ENCODE results near the gene SH3BP5. TPM values are rescaled to one million over a fixed set of nuclear protein-coding genes. Genes with fewer than 3 reads are reported as not detected.

SH3BP5 gene
- total RNA-seq, 2 donors from 2014 or later: 47.2 to 82.4 TPM

DNA sequence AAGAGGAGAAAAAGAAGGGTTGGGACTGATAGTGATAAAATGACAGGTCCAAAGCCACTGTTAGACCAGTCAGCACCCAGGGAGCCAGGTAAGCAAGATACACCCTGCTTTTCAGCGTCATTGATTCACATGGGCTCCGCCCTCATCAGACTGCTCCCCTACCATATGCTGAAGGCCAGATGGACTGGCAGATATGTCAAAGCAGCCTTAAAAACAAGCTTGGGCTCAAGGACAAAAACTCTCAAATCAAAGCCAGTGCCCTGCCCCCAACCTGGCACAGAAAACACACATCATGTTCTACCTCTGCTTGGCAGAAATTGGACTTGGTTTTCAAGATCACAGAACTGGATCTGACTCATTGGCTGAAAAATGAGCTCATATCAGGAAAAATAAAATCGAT is 33.4 kb downstream of the SH3BP5 start:
- no peak for DNase-seq (ENCODE audit: low spot score)

DNA sequence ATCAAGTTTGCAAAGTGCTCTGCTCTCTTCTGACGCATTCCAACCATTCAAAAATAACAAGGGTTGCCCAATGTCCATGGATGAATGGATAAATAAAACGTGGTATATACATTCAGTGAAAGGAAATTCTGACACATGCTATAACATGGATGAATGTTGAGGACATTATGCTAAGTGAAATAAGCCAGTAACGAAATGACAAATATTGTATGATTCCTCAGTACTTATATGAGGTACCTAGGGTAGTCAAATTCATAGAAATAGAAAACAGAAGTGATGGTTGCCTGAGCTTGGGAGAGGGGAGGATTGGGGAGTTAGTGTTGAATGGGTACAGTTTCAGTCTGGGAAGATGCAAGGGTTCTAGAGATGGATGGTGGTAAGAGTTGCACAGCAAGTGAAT is 33.9 kb downstream of the SH3BP5 start:
- no peaks in the 10 kb centered on the region for H3K36me3 ChIP-seq
- no peak overlapping the region for H3K4me3 ChIP-seq
- TF ChIP-seq, protein P1, sequence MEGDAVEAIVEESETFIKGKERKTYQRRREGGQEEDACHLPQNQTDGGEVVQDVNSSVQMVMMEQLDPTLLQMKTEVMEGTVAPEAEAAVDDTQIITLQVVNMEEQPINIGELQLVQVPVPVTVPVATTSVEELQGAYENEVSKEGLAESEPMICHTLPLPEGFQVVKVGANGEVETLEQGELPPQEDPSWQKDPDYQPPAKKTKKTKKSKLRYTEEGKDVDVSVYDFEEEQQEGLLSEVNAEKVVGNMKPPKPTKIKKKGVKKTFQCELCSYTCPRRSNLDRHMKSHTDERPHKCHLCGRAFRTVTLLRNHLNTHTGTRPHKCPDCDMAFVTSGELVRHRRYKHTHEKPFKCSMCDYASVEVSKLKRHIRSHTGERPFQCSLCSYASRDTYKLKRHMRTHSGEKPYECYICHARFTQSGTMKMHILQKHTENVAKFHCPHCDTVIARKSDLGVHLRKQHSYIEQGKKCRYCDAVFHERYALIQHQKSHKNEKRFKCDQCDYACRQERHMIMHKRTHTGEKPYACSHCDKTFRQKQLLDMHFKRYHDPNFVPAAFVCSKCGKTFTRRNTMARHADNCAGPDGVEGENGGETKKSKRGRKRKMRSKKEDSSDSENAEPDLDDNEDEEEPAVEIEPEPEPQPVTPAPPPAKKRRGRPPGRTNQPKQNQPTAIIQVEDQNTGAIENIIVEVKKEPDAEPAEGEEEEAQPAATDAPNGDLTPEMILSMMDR (IDR thresholded peaks at IDR 0.05): no peak
- DNase-seq (ENCODE audit: low spot score) (no peak), ATAC-seq (ENCODE audit: insufficient number of reproducible peaks, low FRiP score, low read depth) (no peak)
- H3K4me1 ChIP-seq (ENCODE audit: control insufficient read depth in 1 of 2, low read depth in 2 of 2): peaks cover 15 to 52% of the 10 kb centered on the region in 2 donors
- peak overlapping the region in 1 of 2 donors; percentile 27 for H3K27ac ChIP-seq
- no peaks in the 10 kb centered on the region for H3K27me3 ChIP-seq (replicated peaks; ENCODE audit: insufficient read depth)
- H3K9me3 ChIP-seq: no peaks in the 10 kb centered on the region

More for the DNA sequence above, 33.4 kb downstream of the SH3BP5 start:
- ATAC-seq (ENCODE audit: insufficient number of reproducible peaks, low FRiP score, low read depth): no peak
- H3K27ac ChIP-seq: peak overlapping the region in 1 of 2 donors; percentile 27
- TF ChIP-seq, protein P1 (IDR thresholded peaks at IDR 0.05): no peak
- H3K27me3 ChIP-seq (replicated peaks; ENCODE audit: insufficient read depth): no peaks in the 10 kb centered on the region
- no peaks in the 10 kb centered on the region for H3K36me3 ChIP-seq
- no peak overlapping the region for H3K4me3 ChIP-seq
- H3K9me3 ChIP-seq: no peaks in the 10 kb centered on the region
- H3K4me1 ChIP-seq (ENCODE audit: control insufficient read depth in 1 of 2, low read depth in 2 of 2): peaks cover 14 to 48% of the 10 kb centered on the region in 2 donors

DNA sequence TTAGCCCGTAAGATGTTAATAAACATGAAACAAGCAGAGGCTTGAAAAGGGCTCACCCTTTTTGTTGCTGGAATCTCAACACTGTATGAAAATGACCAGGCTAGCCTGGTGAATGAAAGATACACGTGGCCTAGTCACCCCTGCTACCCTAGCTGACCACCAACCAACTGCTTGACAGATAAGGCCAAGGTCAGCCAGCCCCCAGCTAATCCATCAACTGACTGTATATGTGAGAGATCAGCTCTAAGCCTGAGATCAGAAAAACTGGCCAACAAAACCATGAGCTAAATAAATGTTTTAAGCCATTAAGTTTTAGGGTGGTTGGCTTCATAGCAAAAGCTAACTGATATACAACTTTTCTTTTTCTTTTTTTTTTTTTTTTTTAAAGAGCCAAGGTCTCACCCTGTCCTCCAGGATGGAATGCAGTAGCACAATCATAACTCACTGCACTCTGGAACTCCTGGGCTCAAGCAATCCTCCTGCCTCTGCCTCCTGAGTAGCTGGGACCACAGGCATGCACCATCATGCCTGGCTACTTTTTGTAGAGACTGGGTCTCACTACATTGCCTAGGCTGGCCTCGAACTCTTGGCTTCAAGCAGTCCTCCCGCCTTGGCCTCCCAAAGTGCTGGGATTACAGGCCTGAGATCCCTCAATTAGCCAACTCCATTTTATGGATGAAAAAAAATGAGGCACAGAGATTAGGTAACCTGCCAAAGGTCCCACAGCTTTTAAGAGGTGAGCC is 34.6 kb downstream of the SH3BP5 start:
- H3K9me3 ChIP-seq: no peaks in the 10 kb centered on the region
- H3K4me3 ChIP-seq: no peak overlapping the region
- TF ChIP-seq, protein P1 (IDR thresholded peaks at IDR 0.05): no peak
- DNase-seq (ENCODE audit: low spot score): no peak
- ATAC-seq (ENCODE audit: insufficient number of reproducible peaks, low FRiP score, low read depth): no peak
- H3K4me1 ChIP-seq (ENCODE audit: control insufficient read depth in 1 of 2, low read depth in 2 of 2): peaks cover 20 to 59% of the 10 kb centered on the region in 2 donors
- H3K27ac ChIP-seq: peak overlapping the region; percentile 23 to 45
- no peaks in the 10 kb centered on the region for H3K36me3 ChIP-seq
- no peaks in the 10 kb centered on the region for H3K27me3 ChIP-seq (replicated peaks; ENCODE audit: insufficient read depth)

DNA sequence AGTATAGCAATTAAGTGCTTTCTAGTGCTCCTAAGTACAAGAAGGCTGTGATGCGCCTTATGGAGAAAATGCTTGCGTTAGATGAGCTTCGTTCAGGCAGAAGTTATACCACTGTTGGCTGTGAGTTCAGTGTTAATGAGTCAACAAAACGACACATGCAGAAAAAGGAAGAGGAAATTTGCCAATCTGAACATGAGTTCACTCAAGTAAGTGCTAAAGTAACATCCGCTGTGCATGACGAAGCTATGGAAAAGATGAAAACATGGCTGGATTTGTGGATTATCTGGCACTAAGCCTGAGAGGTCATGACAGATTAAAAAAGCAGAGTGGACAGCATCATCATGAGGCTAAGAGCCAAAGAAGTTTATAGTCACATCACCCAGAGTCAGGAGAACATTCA is 36.9 kb downstream of the SH3BP5 start:
- no peak for DNase-seq (ENCODE audit: low spot score)
- Histone ChIP-seq H3K27ac (peak overlapping the region; percentile 56 to 74), H3K27me3 (replicated peaks; ENCODE audit: insufficient read depth) (no peaks in the 10 kb centered on the region), H3K36me3 (no peaks in the 10 kb centered on the region), H3K9me3 (no peaks in the 10 kb centered on the region), H3K4me1 (ENCODE audit: control insufficient read depth in 1 of 2, low read depth in 2 of 2) (peaks cover 37 to 76% of the 10 kb centered on the region in 2 donors), H3K4me3 (no peak overlapping the region)
- TF ChIP-seq, protein P1 (IDR thresholded peaks at IDR 0.05): no peak
- peak; percentile 7 for ATAC-seq (ENCODE audit: insufficient number of reproducible peaks, low FRiP score, low read depth)

DNA sequence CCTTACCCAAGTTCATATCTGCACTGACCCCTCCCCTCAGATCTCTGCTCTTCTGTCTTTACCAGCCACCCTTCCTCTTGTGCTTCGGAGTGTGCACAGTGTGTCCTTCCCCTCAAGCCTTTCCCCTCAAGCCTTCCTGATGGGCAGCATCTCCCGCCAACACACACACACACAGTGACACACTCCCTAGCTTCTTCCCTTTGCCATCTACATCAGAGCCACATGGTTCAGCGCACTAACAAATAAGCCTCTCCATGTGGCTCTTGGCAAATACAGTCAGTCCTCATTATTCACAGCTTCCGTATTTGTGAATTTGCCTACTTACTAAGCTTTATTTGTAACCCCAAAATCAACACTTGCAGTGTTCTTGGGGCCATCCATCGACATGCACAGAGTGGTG is 37.5 kb downstream of the SH3BP5 start:
- H3K4me3 ChIP-seq: no peak overlapping the region
- H3K9me3 ChIP-seq: no peaks in the 10 kb centered on the region
- peak overlapping the region; percentile 56 to 74 for H3K27ac ChIP-seq
- H3K36me3 ChIP-seq: no peaks in the 10 kb centered on the region
- no peak for DNase-seq (ENCODE audit: low spot score)
- TF ChIP-seq, protein P1 (IDR thresholded peaks at IDR 0.05): no peak
- H3K27me3 ChIP-seq (replicated peaks; ENCODE audit: insufficient read depth): no peaks in the 10 kb centered on the region
- H3K4me1 ChIP-seq (ENCODE audit: control insufficient read depth in 1 of 2, low read depth in 2 of 2): peaks cover 32 to 75% of the 10 kb centered on the region in 2 donors
- ATAC-seq (ENCODE audit: insufficient number of reproducible peaks, low FRiP score, low read depth): no peak
